Measurements from ENCODE around the gene PXMP4. TPM values are rescaled to one million over a fixed set of nuclear protein-coding genes. Genes with fewer than 3 reads are reported as not detected.

Gene PXMP4
- total and polyA plus RNA-seq, 9 of the 15 experiments (the other 6 are each of a cell fraction or from before 2014, with no cell fraction given), result 4.8 to 29.1 (median 6.8) TPM

DNA sequence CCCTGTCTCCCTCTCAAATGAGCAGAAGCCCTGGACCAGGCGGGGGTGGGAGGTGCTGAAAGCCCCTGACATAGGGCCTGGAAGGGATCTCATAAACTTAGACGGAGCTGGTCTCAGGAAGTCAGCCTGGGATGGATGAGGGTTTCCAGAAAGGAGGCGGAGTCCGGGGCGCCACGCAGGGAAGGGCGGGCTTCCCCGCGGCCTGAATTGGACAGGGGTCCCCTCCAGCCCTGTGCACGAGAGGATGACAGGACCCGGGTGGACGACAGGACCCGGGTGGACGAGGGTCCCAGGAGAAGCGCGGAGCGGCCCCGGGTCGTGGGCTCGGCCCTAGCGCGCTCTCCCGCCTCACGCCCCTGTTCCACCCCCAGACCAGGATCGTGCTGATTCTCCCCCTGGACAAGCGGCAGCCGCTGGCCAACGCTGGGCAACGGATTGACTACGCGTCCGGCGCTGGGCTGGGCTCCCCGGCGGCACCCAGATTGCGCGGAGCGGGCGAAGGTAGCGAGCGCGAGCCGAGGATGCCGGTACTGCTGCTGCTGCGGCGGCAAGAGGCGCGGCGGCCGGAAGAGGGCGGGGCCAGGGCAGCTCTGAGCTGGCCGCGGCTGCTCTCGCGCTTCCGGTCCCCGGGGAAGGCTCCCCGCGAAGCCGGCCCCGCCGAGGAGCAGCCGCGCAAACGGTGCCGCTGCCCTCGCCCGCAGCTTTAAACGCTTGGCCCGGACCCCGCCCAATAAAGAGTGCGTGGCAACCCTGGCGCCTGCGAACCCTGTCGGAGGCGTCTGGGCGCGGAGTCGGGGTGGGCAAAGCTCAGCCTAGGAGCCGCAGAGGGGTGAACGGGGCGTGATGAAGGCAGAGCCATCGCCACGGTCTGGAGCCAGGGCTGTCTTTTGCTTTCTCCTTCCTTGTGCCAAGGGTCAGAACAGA is 56.7 kb downstream of the PXMP4 start (continued):
- TF ChIP-seq HNRNPLL (IDR thresholded peaks at IDR 0.05; ENCODE audit: low read depth, low read length, poor library complexity, severe bottlenecking), result peak; percentile 65
- TF ChIP-seq BMI1 (IDR thresholded peaks at IDR 0.05; ENCODE audit: low read length), result no peak
- TF ChIP-seq ZNF77 (CRISPR knock-in tag; IDR thresholded peaks at IDR 0.05), result 0 out of 2 replicates have a peak, but pooled peaks have one; percentile 29
- TF ChIP-seq SP1 (CRISPR knock-in tag; IDR thresholded peaks at IDR 0.05), result no peak
- no peak; the same call in 1 of the 2 replicates for TF ChIP-seq DPF2 (IDR thresholded peaks at IDR 0.05)
- TF ChIP-seq ELF1 (tag; IDR thresholded peaks at IDR 0.05), result peak; percentile 68
- peak; percentile 39 for TF ChIP-seq NFIC (IDR thresholded peaks at IDR 0.05)
- TF ChIP-seq ZNF3 (CRISPR knock-in tag; IDR thresholded peaks at IDR 0.05), result no peak
- peak; percentile 43; the same call in 1 of the 2 replicates for TF ChIP-seq SOX6 (IDR thresholded peaks at IDR 0.05)
- TF ChIP-seq, protein P1, sequence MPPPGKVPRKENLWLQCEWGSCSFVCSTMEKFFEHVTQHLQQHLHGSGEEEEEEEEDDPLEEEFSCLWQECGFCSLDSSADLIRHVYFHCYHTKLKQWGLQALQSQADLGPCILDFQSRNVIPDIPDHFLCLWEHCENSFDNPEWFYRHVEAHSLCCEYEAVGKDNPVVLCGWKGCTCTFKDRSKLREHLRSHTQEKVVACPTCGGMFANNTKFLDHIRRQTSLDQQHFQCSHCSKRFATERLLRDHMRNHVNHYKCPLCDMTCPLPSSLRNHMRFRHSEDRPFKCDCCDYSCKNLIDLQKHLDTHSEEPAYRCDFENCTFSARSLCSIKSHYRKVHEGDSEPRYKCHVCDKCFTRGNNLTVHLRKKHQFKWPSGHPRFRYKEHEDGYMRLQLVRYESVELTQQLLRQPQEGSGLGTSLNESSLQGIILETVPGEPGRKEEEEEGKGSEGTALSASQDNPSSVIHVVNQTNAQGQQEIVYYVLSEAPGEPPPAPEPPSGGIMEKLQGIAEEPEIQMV (tag; conservative IDR thresholded peaks at IDR 0.05; ENCODE audit: low read depth), result no peak
- peak; percentile 91; the same call in 1 of the 2 replicates for TF ChIP-seq RBM34 (IDR thresholded peaks at IDR 0.05; ENCODE audit: borderline replicate concordance, insufficient read depth, low read length)
- no peak for TF ChIP-seq ZNF239 (CRISPR knock-in tag; IDR thresholded peaks at IDR 0.05)
- no peak for TF ChIP-seq CBX8 (IDR thresholded peaks at IDR 0.05; ENCODE audit: borderline replicate concordance, extremely low read depth, low read depth, low read length, poor library complexity, severe bottlenecking)
- TF ChIP-seq SMC3 (conservative IDR thresholded peaks at IDR 0.05; ENCODE audit: insufficient read depth, low read depth, low read length), result no peak
- TF ChIP-seq MECOM (CRISPR knock-in tag; IDR thresholded peaks at IDR 0.05), result no peak
- no peak for TF ChIP-seq ZNF134 (CRISPR knock-in tag; conservative IDR thresholded peaks at IDR 0.05)
- peak; percentile 57; the same call in 1 of the 2 replicates for TF ChIP-seq ATF7 (IDR thresholded peaks at IDR 0.05)
- TF ChIP-seq HOXB6 (CRISPR knock-in tag; IDR thresholded peaks at IDR 0.05; ENCODE audit: borderline replicate concordance), result no peak
- TF ChIP-seq, protein P2, sequence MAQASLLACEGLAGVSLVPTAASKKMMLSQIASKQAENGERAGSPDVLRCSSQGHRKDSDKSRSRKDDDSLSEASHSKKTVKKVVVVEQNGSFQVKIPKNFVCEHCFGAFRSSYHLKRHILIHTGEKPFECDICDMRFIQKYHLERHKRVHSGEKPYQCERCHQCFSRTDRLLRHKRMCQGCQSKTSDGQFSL (CRISPR knock-in tag; IDR thresholded peaks at IDR 0.05), result no peak
- TF ChIP-seq, protein P2 (tag; IDR thresholded peaks at IDR 0.05), result no peak
- TF ChIP-seq ZNF764 (CRISPR knock-in tag; IDR thresholded peaks at IDR 0.05; ENCODE audit: low read depth), result no peak
- peak; percentile 77 for TF ChIP-seq L3MBTL2 (IDR thresholded peaks at IDR 0.05)
- TF ChIP-seq RAD51 (IDR thresholded peaks at IDR 0.05; ENCODE audit: borderline replicate concordance, low read depth), result no peak
- TF ChIP-seq BRCA1 (IDR thresholded peaks at IDR 0.05), result no peak
- TF ChIP-seq BRCA1 (CRISPR knock-in tag; IDR thresholded peaks at IDR 0.05), result no peak
- no peak for TF ChIP-seq ZNF263 (CRISPR knock-in tag; IDR thresholded peaks at IDR 0.05; ENCODE audit: borderline replicate concordance)
- TF ChIP-seq HMGN3 (IDR thresholded peaks at IDR 0.05; ENCODE audit: borderline replicate concordance, extremely low read depth, insufficient read length, low read depth, low read length), result peak; percentile 42
